ENCODE data around the gene WNK1. TPM values are rescaled to one million over a fixed set of nuclear protein-coding genes. Genes with fewer than 3 reads are reported as not detected.

WNK1 gene
- total and polyA plus RNA-seq, 12 donors = 43.5 to 408 (median 304) TPM

GRCh38 chr12:862303-862911, 110.0 kb downstream of the WNK1 start:
- intact Hi-C loops (cut with DNase I) = loop anchor here in 1 of 10 donors (5.0 kb wide), 1 partner anchor 290 kb away; no protein-coding TSS in a partner anchor
- ATAC-seq = no peak
- no peak overlapping the region for H3K27ac ChIP-seq

GRCh38 chr12:863285-863684, 110.9 kb downstream of the WNK1 start:
- H3K9me3 ChIP-seq = no peaks in the 10 kb centered on the region
- H3K4me1 ChIP-seq = no peaks in the 10 kb centered on the region
- DNase-seq = no peak
- H3K27me3 ChIP-seq = no peaks in the 10 kb centered on the region
- ATAC-seq = no peak
- peaks cover 0 to 100% (median 55%) of the 10 kb centered on the region in 9 donors for H3K36me3 ChIP-seq
- no peak overlapping the region for H3K4me3 ChIP-seq
- WGBS, 2 donors = 80 to 90% methylated on average over 1 of the region's 1 CpG
- intact Hi-C loops (cut with DNase I) = loop anchor here in 1 of 10 donors (5.0 kb wide), 1 partner anchor 291 kb away; no protein-coding TSS in a partner anchor
- no peak overlapping the region for H3K27ac ChIP-seq
- TF ChIP-seq, protein P1, sequence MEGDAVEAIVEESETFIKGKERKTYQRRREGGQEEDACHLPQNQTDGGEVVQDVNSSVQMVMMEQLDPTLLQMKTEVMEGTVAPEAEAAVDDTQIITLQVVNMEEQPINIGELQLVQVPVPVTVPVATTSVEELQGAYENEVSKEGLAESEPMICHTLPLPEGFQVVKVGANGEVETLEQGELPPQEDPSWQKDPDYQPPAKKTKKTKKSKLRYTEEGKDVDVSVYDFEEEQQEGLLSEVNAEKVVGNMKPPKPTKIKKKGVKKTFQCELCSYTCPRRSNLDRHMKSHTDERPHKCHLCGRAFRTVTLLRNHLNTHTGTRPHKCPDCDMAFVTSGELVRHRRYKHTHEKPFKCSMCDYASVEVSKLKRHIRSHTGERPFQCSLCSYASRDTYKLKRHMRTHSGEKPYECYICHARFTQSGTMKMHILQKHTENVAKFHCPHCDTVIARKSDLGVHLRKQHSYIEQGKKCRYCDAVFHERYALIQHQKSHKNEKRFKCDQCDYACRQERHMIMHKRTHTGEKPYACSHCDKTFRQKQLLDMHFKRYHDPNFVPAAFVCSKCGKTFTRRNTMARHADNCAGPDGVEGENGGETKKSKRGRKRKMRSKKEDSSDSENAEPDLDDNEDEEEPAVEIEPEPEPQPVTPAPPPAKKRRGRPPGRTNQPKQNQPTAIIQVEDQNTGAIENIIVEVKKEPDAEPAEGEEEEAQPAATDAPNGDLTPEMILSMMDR (IDR thresholded peaks at IDR 0.05) = no peak

More at GRCh38 chr12:862303-862911, 110.0 kb downstream of the WNK1 start:
- no peak for DNase-seq
- WGBS, 2 donors = 93% methylated on average over 4 of the region's 4 CpGs
- Histone ChIP-seq H3K36me3 (peaks cover 0 to 100% (median 61%) of the 10 kb centered on the region in 9 donors), H3K27me3 (no peaks in the 10 kb centered on the region), H3K4me3 (no peak overlapping the region), H3K9me3 (no peaks in the 10 kb centered on the region), H3K4me1 (peaks cover 0 to 5% (median 0%) of the 10 kb centered on the region in 9 donors)
- TF ChIP-seq, protein P1 (IDR thresholded peaks at IDR 0.05) = no peak

DNA sequence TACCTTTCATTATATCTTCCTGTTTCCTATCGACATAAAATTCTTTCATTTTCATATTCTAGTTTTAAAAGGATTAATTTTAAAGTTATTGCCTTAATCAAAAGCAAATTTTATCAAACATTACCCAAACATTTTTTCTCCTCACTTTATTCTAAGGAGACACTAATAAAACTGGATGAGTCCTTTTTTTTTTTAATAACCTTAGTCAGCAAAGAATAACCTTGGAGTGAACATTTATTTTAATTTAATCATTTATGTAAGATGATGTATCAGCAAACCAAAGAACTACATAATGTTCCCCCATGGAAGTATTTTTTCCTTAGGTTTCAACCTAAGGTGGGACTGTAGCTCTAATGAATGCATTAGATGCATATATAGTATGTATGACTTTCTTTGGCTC, 113.2 kb downstream of the WNK1 start:
- Histone ChIP-seq H3K27ac (no peak overlapping the region), H3K9me3 (no peaks in the 10 kb centered on the region), H3K4me1 (no peaks in the 10 kb centered on the region), H3K36me3 (peaks cover 0 to 100% (median 60%) of the 10 kb centered on the region in 9 donors), H3K4me3 (no peak overlapping the region), H3K27me3 (no peaks in the 10 kb centered on the region)
- TF ChIP-seq, protein P1 (IDR thresholded peaks at IDR 0.05) = no peak
- 81 to 93% methylated on average over 1 of the region's 1 CpG for WGBS, 2 donors
- DNase-seq = no peak
- intact Hi-C loops (cut with DNase I) = no loop called here
- no peak for ATAC-seq

DNA sequence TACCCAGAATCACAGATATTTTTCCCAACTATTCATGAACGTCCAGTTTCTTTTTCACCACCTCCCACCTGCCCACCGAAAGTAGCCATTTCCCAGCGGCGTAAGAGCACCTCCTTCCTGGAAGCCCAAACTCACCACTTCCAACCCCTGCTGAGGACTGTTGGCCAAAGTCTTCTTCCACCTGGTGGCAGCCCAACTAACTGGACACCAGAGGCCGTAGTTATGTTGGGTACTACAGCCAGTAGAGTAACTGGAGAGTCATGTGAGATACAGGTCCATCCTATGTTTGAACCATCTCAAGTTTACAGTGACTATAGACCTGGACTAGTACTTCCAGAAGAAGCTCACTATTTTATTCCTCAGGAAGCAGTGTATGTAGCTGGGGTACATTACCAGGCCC, 115.5 kb downstream of the WNK1 start:
- 93 to 94% methylated on average over 5 of the region's 5 CpGs for WGBS, 2 donors
- Histone ChIP-seq H3K9me3 (no peaks in the 10 kb centered on the region), H3K27ac (no peak overlapping the region), H3K36me3 (peaks cover 0 to 100% (median 61%) of the 10 kb centered on the region in 9 donors), H3K4me1 (no peaks in the 10 kb centered on the region), H3K27me3 (no peaks in the 10 kb centered on the region), H3K4me3 (no peak overlapping the region)
- intact Hi-C loops (cut with DNase I) = no loop called here
- no peak for DNase-seq
- peak in 3 of 8 donors; percentile 24 to 53 (median 24) for ATAC-seq
- TF ChIP-seq, protein P1 (IDR thresholded peaks at IDR 0.05) = peak in 2 of 9 donors; percentile 9 to 15
